Spleen (tissue), 11 donors: Measurements from ENCODE around the gene WNK1. TPM values are rescaled to one million over a fixed set of nuclear protein-coding genes. Genes with fewer than 3 reads are reported as not detected.

Experiments
- DNase-seq: peaks from one replicate; pipeline ENCODE4 v3.0.0-alpha.2; 2020
- H3K27ac ChIP-seq, 8 donors: fragments of 200-600 bp; sonication (generic) in 7 of 8; 1 replicate in 4 of 8; 2 replicates in 4 of 8; pipeline versions ENCODE4 v1.5.0 to v1.8.0; 2016 to 2021; ENCODE audit warnings: inconsistent platforms in 4 of 8, mild to moderate bottlenecking in 4 of 8, moderate library complexity in 1 of 8
- H3K27me3 ChIP-seq, 7 donors: fragments of 200-600 bp; sonication (generic) in 6 of 7; replicated peaks in 1 of 7; 1 replicate in 4 of 7; 2 replicates in 3 of 7; pipeline versions ENCODE4 v1.5.0 to v1.8.0; 2016 to 2021; ENCODE audit warnings: inconsistent platforms in 3 of 7, mild to moderate bottlenecking in 1 of 7
- H3K36me3 ChIP-seq, 6 donors: fragments of 200-600 bp; sonication (generic) in 5 of 6; 1 replicate in 4 of 6; 2 replicates in 2 of 6; pipeline versions ENCODE4 v1.5.0 to v1.8.0; 2016 to 2021; ENCODE audit warnings: inconsistent platforms in 2 of 6
- H3K4me1 ChIP-seq, 6 donors: fragments of 200-600 bp; sonication (generic) in 5 of 6; 1 replicate in 3 of 6; 2 replicates in 3 of 6; pipeline versions ENCODE4 v1.5.0 to v1.8.0; 2016 to 2021; ENCODE audit warnings: inconsistent platforms in 3 of 6
- H3K4me3 ChIP-seq, 8 donors: fragments of 200-600 bp; sonication (generic) in 7 of 8; 1 replicate in 4 of 8; 2 replicates in 4 of 8; pipeline versions ENCODE4 v1.5.0 to v1.8.0; 2016 to 2021; ENCODE audit warnings: inconsistent platforms in 4 of 8, mild to moderate bottlenecking in 4 of 8, moderate library complexity in 2 of 8
- H3K9me3 ChIP-seq, 8 donors: fragments of 200-600 bp; sonication (generic) in 7 of 8; 1 replicate in 4 of 8; 2 replicates in 4 of 8; pipeline versions ENCODE4 v1.5.0 to v1.8.0; 2016 to 2021; ENCODE audit warnings: inconsistent platforms in 4 of 8
- CTCF ChIP-seq, 11 experiments: fragments of 200-600 bp in 7 of 11; fragments of 450-650 bp in 4 of 11; sonication (generic) in 4 of 11; IDR thresholded peaks in 8 of 11; conservative IDR thresholded peaks in 3 of 11; 1 replicate in 7 of 11; 2 replicates in 4 of 11; pipeline versions ENCODE4 v1.4.0 to v1.8.0; 2016 to 2021; ENCODE audit warnings: antibody characterized with exemption in 11 of 11, inconsistent platforms in 4 of 11, mild to moderate bottlenecking in 1 of 11
- POLR2A ChIP-seq, 3 donors: fragments of 450-650 bp; IDR thresholded peaks; one replicate each; pipeline ENCODE4 v1.5.1; 2017; ENCODE audit warnings: antibody characterized with exemption in 3 of 3, mild to moderate bottlenecking in 1 of 3
- POLR2AphosphoS5 ChIP-seq, 3 donors: sonication (generic); formaldehyde crosslinking; IDR thresholded peaks; one replicate each; pipeline ENCODE4 v1.5.1; 2017; ENCODE audit warnings: antibody characterized with exemption in 3 of 3
- WGBS, 5 donors: extraction: QIAGEN DNeasy Blood & Tissue Kit in 3 of 5; methylation state at CpG; one replicate each; pipeline versions ENCODE4 v1.1.5 to v1.1.7; 2013 to 2018; 5-methylcytosine and 5-hydroxymethylcytosine counted together
- intact Hi-C: fragments of 100-400 bp; cut with DNase I; formaldehyde crosslinking; loops from one replicate; pipeline ENCODE4 v1.15.0; 2023; ENCODE audit warnings: low total_unique reads
- polyA plus RNA-seq, 3 donors: library from polyadenylated mRNA; stranded (reverse); fragments of 200-250 nt; gene quantifications; one replicate each; pipeline ENCODE4 v1.2.1, GENCODE V29; 2013
- total RNA-seq, 7 donors: library from RNA; depleted of rRNA in 3 of 7; stranded (reverse); fragments of >200 nt in 3 of 7; fragmentation: NEBNext Ultra II Directional in 4 of 7; extraction: Animal tissue kit (Norgen Biotek cat#: 25700) in 4 of 7; gene quantifications; one replicate each; pipeline versions ENCODE4 v1.1.0 to v1.2.1, GENCODE V29; 2016 to 2021
- donor health status: healthy with polysubstance abuse.
- donor health status: DM: no; HTN: no; CAD: no; lungs with moderate emphysema.
- donor health status: DM: no; HTN: no; CAD: no.
- donor health status: Bipolar disorder and iron deficiency.
- donor health status: healthy.
- donor health status: DM: no; HTN: no; CAD: no.
- donor health status: DM: yes; HTN: yes; CAD: no.

WNK1 gene
- total and polyA plus RNA-seq, 10 donors: 8.8 to 261 (median 202) TPM

GRCh38 chr12:916712-917445 is 164.5 kb downstream of the WNK1 start:
- no peak for DNase-seq
- Histone ChIP-seq H3K27me3 (no peaks in the 10 kb centered on the region), H3K36me3 (peaks cover 0 to 100% (median 58%) of the 10 kb centered on the region in 6 donors), H3K4me1 (peaks cover 6 to 40% (median 21%) of the 10 kb centered on the region in 6 donors), H3K4me3 (no peak overlapping the region), H3K27ac (peak overlapping the region in 1 of 8 donors; percentile 50), H3K9me3 (no peaks in the 10 kb centered on the region)
- TF ChIP-seq CTCF (IDR thresholded peaks at IDR 0.05 in 8 of 11, conservative IDR thresholded peaks at IDR 0.05 in 3 of 11) (no peak), POLR2AphosphoS5 (IDR thresholded peaks at IDR 0.05) (peak in 1 of 3 donors; percentile 15)
- intact Hi-C loops: no loop called here
- 93 to 97% (median 95%) methylated on average over 23 of the region's 23 CpGs for WGBS, 5 donors

- H3K27me3 ChIP-seq: no peaks in the 10 kb centered on the region
- no peaks in the 10 kb centered on the region for H3K9me3 ChIP-seq
- H3K4me1 ChIP-seq: peaks cover 0 to 6% (median 0%) of the 10 kb centered on the region in 6 donors
- H3K27ac ChIP-seq: no peak overlapping the region
- no peak for DNase-seq
- 94 to 100% (median 100%) methylated on average over 1 of the region's 1 CpG for whole genome bisulfite sequencing, 5 donors
- H3K36me3 ChIP-seq: peaks cover 0 to 100% (median 56%) of the 10 kb centered on the region in 6 donors
- H3K4me3 ChIP-seq: no peak overlapping the region
- intact Hi-C loops: no loop called here
- no peak for TF ChIP-seq CTCF (IDR thresholded peaks at IDR 0.05 in 8 of 11, conservative IDR thresholded peaks at IDR 0.05 in 3 of 11)
- TF ChIP-seq POLR2A (IDR thresholded peaks at IDR 0.05): no peak
- no peak for TF ChIP-seq POLR2AphosphoS5 (IDR thresholded peaks at IDR 0.05)
Measured at GRCh38 chr12:920676-921075, 168.3 kb downstream of the WNK1 start.

GRCh38 chr12:922285-922684 is 169.9 kb downstream of the WNK1 start:
- Histone ChIP-seq H3K27me3 (no peaks in the 10 kb centered on the region), H3K36me3 (peaks cover 0 to 100% (median 58%) of the 10 kb centered on the region in 6 donors), H3K9me3 (no peaks in the 10 kb centered on the region), H3K4me3 (no peak overlapping the region), H3K27ac (no peak overlapping the region), H3K4me1 (no peaks in the 10 kb centered on the region)
- DNase-seq: no peak
- 88 to 93% (median 89%) methylated on average over 2 of the region's 2 CpGs for WGBS, 5 donors
- intact Hi-C loops: no loop called here
- TF ChIP-seq CTCF (IDR thresholded peaks at IDR 0.05 in 8 of 11, conservative IDR thresholded peaks at IDR 0.05 in 3 of 11) (no peak), POLR2AphosphoS5 (IDR thresholded peaks at IDR 0.05) (no peak), POLR2A (IDR thresholded peaks at IDR 0.05) (no peak)

GRCh38 chr12:926641-927040 is 174.3 kb downstream of the WNK1 start:
- 88 to 91% (median 89%) methylated on average over 11 to 12 of the region's 12 CpGs for WGBS, 5 donors
- TF ChIP-seq POLR2AphosphoS5 (IDR thresholded peaks at IDR 0.05) (no peak), CTCF (IDR thresholded peaks at IDR 0.05 in 8 of 11, conservative IDR thresholded peaks at IDR 0.05 in 3 of 11) (no peak)
- no peaks in the 10 kb centered on the region for H3K27me3 ChIP-seq
- no peak overlapping the region for H3K27ac ChIP-seq
- no peaks in the 10 kb centered on the region for H3K9me3 ChIP-seq
- H3K4me1 ChIP-seq: no peaks in the 10 kb centered on the region
- H3K4me3 ChIP-seq: no peak overlapping the region
- H3K36me3 ChIP-seq: peaks cover 2 to 100% (median 74%) of the 10 kb centered on the region in 6 donors
- intact Hi-C loops: no loop called here
- DNase-seq: no peak
